ENCODE data around the gene SYNPO.

SYNPO gene

DNA sequence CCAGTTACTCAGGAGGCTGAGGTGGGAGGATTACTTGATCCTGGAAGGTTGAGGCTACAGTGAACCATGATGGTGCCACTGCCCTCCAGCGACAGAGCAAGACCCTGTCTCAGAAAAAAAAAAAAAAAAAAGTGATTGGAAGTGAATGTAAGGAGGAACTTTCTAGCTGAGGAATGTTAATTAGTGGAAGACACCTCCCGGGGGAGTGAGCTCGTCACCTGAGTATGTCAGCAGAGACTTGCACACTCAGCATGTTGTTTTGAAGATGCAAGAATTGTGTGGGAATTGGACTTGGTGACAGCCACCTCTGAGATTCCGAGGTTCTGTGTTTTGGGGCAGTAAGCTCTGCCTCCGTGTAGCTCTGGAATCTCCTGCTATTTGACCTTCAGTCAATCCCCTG is 3.6 kb downstream of the SYNPO start:
- H3K4me2 ChIP-seq = 0 out of 22 replicates have a peak overlapping the region, but pooled peaks of 3 of the 11 experiments have one; percentile 0 to 21 (median 2)

GRCh38 chr5:150644514-150644913 is 4.1 kb downstream of the SYNPO start:
- no peaks in the 10 kb centered on the region for H3K9me3 ChIP-seq (replicated peaks in 1 of 11)
- TF ChIP-seq Cebpa-rat (IDR thresholded peaks at IDR 0.05) = no peak
- H4K20me1 ChIP-seq = peaks cover 0 to 3% (median 0%) of the 10 kb centered on the region in 11 experiments; a peak in 2 of 22 replicates
- H3K27me3 ChIP-seq = no peaks in the 10 kb centered on the region
- H3K4me1 ChIP-seq = peaks cover 16 to 59% (median 42%) of the 10 kb centered on the region in 10 experiments
- H3K36me3 ChIP-seq = peaks cover 0 to 30% (median 18%) of the 10 kb centered on the region in 11 experiments; a peak in 10 of 22 replicates
- H3K27ac ChIP-seq = no peak overlapping the region
- H3K4me3 ChIP-seq = no peak overlapping the region
- H3K9ac ChIP-seq = peak overlapping the region in 1 of 11 experiments; percentile 9; a peak in 1 of 22 replicates
- 0 out of 22 replicates have a peak overlapping the region, but pooled peaks of 4 of the 11 experiments have one; percentile 0 to 21 (median 4) for H3K4me2 ChIP-seq

More for the DNA sequence above, 3.6 kb downstream of the SYNPO start:
- peak overlapping the region in 1 of 11 experiments; percentile 9; a peak in 1 of 22 replicates for H3K9ac ChIP-seq
- no peaks in the 10 kb centered on the region for H3K9me3 ChIP-seq (replicated peaks in 1 of 11)
- H3K27ac ChIP-seq = no peak overlapping the region
- no peak overlapping the region for H3K4me3 ChIP-seq
- H3K36me3 ChIP-seq = peaks cover 0 to 25% (median 14%) of the 10 kb centered on the region in 11 experiments; a peak in 10 of 22 replicates
- peaks cover 16 to 59% (median 44%) of the 10 kb centered on the region in 10 experiments for H3K4me1 ChIP-seq
- H3K27me3 ChIP-seq = no peaks in the 10 kb centered on the region
- peaks cover 0 to 3% (median 0%) of the 10 kb centered on the region in 11 experiments; a peak in 2 of 22 replicates for H4K20me1 ChIP-seq
- TF ChIP-seq Cebpa-rat (IDR thresholded peaks at IDR 0.05) = no peak

DNA sequence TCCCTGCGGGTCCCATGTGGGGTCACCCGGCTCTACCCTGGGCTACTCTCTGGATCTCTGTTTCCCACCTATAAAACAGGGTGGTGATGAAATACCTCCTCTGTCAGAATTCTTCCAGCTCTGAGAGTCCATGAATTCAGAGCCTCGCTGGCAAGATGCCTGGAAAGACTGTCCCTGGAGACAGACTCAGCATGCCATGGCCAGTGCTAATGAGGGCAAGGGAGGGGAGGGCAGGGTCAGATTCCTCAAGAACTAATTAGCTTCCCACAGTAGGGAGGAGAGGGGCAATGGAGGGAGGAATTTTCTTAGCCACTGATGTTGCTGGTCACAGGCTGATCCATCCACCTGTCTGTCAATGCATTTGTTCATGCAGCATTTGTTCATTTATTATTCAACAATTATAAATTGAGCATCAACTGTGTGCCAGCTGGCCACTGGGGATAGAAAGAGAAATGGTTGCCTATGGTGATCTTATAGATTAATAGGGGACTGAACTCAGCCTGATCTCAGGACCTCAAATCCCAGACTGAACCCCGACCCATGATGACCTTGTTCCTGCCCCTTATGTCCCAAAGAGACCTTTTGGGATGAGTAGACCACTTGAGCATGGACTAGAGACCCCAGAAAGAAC is 4.7 kb downstream of the SYNPO start:
- peaks cover 0 to 3% (median 0%) of the 10 kb centered on the region in 11 experiments; a peak in 2 of 22 replicates for H4K20me1 ChIP-seq
- no peak overlapping the region for H3K4me3 ChIP-seq
- peaks cover 14 to 59% (median 42%) of the 10 kb centered on the region in 10 experiments for H3K4me1 ChIP-seq
- peak overlapping the region in 2 of 11 experiments; percentile 5 to 21; a peak in 1 of 22 replicates for H3K4me2 ChIP-seq
- peaks cover 0 to 36% (median 22%) of the 10 kb centered on the region in 11 experiments; a peak in 10 of 22 replicates for H3K36me3 ChIP-seq
- TF ChIP-seq Cebpa-rat (IDR thresholded peaks at IDR 0.05) = no peak
- H3K27ac ChIP-seq = no peak overlapping the region
- no peak overlapping the region for H3K9ac ChIP-seq
- no peaks in the 10 kb centered on the region for H3K27me3 ChIP-seq
- no peaks in the 10 kb centered on the region for H3K9me3 ChIP-seq (replicated peaks in 1 of 11)

GRCh38 chr5:150647275-150648251 is 7.1 kb downstream of the SYNPO start:
- Histone ChIP-seq H3K9me3 (replicated peaks in 1 of 11) (no peaks in the 10 kb centered on the region), H4K20me1 (peaks cover 0 to 16% (median 0%) of the 10 kb centered on the region in 11 experiments; a peak in 2 of 22 replicates), H3K4me1 (peaks cover 0 to 60% (median 44%) of the 10 kb centered on the region in 10 experiments; a peak in 17 of 20 replicates), H3K27ac (no peak overlapping the region), H3K27me3 (no peaks in the 10 kb centered on the region), H3K4me3 (no peak overlapping the region), H3K36me3 (peaks cover 0 to 39% (median 22%) of the 10 kb centered on the region in 11 experiments; a peak in 10 of 22 replicates), H3K4me2 (no peak overlapping the region), H3K9ac (no peak overlapping the region; a peak in 1 of 22 replicates)
- TF ChIP-seq Cebpa-rat (IDR thresholded peaks at IDR 0.05) = no peak

DNA sequence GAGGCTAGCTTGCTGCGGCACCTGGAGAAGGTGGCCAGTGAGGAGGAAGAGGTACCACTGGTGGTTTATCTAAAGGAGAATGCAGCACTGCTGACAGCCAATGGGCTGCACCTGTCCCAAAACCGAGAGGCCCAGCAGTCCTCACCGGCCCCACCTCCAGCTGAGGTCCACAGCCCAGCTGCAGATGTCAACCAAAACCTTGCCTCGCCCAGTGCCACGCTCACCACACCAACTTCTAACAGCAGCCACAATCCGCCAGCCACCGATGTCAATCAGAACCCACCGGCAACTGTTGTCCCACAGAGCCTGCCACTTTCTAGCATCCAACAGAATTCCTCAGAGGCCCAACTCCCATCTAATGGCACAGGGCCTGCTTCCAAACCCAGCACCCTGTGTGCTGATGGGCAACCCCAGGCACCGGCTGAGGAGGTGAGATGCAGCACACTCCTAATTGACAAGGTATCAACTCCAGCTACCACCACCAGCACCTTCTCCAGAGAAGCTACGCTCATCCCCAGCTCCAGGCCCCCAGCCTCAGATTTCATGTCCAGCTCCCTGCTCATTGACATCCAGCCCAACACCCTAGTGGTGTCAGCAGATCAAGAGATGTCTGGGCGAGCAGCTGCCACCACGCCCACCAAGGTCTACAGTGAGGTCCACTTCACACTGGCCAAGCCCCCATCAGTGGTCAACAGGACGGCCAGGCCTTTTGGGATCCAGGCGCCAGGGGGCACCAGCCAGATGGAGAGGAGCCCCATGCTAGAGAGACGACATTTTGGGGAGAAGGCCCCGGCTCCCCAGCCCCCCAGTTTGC is 8.0 kb downstream of the SYNPO start:
- H3K9me3 ChIP-seq (replicated peaks in 1 of 11) = no peaks in the 10 kb centered on the region
- no peak for TF ChIP-seq Cebpa-rat (IDR thresholded peaks at IDR 0.05)
- H4K20me1 ChIP-seq = peaks cover 0 to 16% (median 0%) of the 10 kb centered on the region in 11 experiments; a peak in 2 of 22 replicates
- H3K27me3 ChIP-seq = no peaks in the 10 kb centered on the region
- H3K4me2 ChIP-seq = no peak overlapping the region
- H3K36me3 ChIP-seq = peaks cover 0 to 42% (median 22%) of the 10 kb centered on the region in 11 experiments; a peak in 10 of 22 replicates
- H3K4me1 ChIP-seq = peaks cover 0 to 57% (median 41%) of the 10 kb centered on the region in 10 experiments; a peak in 17 of 20 replicates
- no peak overlapping the region; a peak in 1 of 22 replicates for H3K9ac ChIP-seq
- no peak overlapping the region for H3K4me3 ChIP-seq
- H3K27ac ChIP-seq = no peak overlapping the region

DNA sequence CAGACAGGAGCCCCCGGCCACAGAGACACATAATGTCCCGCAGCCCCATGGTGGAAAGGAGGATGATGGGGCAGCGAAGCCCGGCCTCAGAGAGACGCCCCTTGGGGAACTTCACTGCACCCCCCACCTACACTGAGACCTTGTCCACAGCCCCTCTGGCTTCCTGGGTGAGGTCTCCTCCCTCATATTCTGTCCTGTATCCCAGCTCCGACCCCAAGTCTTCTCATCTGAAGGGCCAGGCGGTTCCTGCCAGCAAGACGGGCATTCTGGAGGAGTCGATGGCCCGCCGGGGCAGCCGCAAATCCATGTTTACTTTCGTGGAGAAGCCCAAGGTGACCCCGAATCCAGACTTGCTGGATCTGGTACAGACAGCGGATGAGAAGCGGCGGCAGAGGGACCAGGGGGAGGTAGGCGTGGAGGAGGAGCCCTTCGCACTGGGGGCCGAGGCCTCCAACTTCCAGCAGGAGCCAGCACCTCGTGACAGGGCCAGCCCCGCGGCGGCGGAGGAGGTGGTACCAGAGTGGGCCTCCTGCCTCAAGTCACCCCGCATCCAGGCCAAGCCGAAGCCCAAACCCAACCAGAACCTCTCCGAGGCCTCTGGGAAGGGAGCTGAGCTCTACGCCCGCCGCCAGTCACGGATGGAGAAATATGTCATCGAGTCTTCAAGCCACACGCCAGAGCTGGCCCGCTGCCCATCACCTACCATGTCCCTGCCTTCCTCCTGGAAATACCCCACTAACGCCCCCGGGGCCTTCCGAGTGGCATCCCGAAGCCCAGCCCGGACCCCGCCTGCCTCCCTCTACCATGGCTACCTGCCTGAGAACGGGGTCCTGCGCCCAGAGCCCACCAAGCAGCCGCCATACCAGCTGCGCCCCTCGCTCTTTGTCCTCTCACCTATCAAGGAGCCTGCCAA is 8.9 kb downstream of the SYNPO start:
- peaks cover 0 to 42% (median 22%) of the 10 kb centered on the region in 11 experiments; a peak in 10 of 22 replicates for H3K36me3 ChIP-seq

More for the DNA sequence above, 8.9 kb downstream of the SYNPO start:
- TF ChIP-seq Cebpa-rat (IDR thresholded peaks at IDR 0.05) = no peak
- Histone ChIP-seq H3K4me2 (peak overlapping the region in 9 of 11 experiments; percentile 33 to 82 (median 66); a peak in 14 of 22 replicates), H4K20me1 (peaks cover 0 to 16% (median 0%) of the 10 kb centered on the region in 11 experiments; a peak in 2 of 22 replicates), H3K4me1 (peaks cover 0 to 61% (median 43%) of the 10 kb centered on the region in 10 experiments; a peak in 17 of 20 replicates), H3K27ac (peak overlapping the region in 5 of 11 experiments; percentile 12 to 60 (median 44); a peak in 4 of 22 replicates), H3K9me3 (replicated peaks in 1 of 11) (no peaks in the 10 kb centered on the region), H3K9ac (peak overlapping the region in 6 of 11 experiments; percentile 3 to 58 (median 55); a peak in 4 of 22 replicates), H3K27me3 (no peaks in the 10 kb centered on the region), H3K4me3 (no peak overlapping the region)
